ENCODE measurements around the gene CNPY4. TPM values are rescaled to one million over a fixed set of nuclear protein-coding genes. Genes with fewer than 3 reads are reported as not detected.

Gene CNPY4
- total RNA-seq, 2 experiments from 2014 or later, result 20.9 to 26.7 TPM

DNA sequence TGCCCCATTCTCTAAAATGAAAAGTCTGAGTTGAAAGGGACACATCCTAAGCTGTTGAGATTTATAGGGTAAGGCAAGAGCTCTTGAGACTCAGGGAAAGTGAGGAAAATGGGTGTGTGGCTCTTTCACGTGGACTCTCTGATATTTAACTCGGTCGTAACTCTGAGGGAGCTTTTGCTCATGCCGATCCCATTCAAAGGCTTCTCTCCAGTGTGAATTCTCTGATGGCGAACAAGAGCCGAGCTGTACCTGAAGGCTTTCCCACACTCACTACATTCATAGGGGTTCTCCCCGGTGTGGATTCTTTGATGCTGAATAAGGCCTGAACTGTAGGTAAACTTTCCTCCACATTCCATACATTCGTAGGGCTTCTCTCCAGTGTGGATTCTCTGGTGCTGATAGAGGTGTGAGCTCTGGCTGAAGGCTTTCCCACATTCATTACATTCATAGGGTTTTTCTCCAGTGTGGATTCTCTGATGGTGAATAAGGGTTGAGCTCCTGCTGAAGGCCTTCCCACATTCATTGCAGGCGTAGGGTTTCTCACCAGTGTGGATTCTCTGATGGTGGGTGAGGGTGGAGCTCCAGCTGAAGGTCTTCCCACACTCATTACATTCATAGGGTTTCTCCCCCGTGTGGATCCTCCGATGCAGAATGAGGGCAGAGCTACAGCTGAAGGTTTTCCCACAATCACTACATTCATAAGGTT is 48.3 kb upstream of the CNPY4 start:
- intact Hi-C loops (cut with micrococcal nuclease; ENCODE audit: unreplicated experiment), result no loop called here
- Histone ChIP-seq H3K4me2 (ENCODE audit: low read length) (no peak overlapping the region), H3K9me3 (ENCODE audit: low read length) (no peaks in the 10 kb centered on the region), H4K20me1 (ENCODE audit: insufficient read depth, low read length) (no peaks in the 10 kb centered on the region), H3K27ac (ENCODE audit: low read depth, low read length, poor library complexity, severe bottlenecking) (no peak overlapping the region), H3K36me3 (ENCODE audit: insufficient read depth, low read length) (peaks cover 66% of the 10 kb centered on the region), H2AFZ (ENCODE audit: low read length) (no peak overlapping the region), H3K9me2 (ENCODE audit: insufficient read depth, low read length) (no peaks in the 10 kb centered on the region), H3K4me1 (ENCODE audit: insufficient read depth, low read length, poor library complexity, severe bottlenecking) (no peaks in the 10 kb centered on the region), H3K79me2 (ENCODE audit: insufficient read depth, low read depth, low read length) (no peaks in the 10 kb centered on the region), H3K4me3 (ENCODE audit: low read depth, low read length, poor library complexity, severe bottlenecking) (no peak overlapping the region)
- ChIA-PET CTCF (ENCODE audit: unreplicated experiment) (no interaction called here), POLR2A (interaction anchor here (0.6 to 1.1 kb wide), 2 partner anchors 21 to 115 kb away, joined by 3 to 8 read pairs; no protein-coding TSS in a partner anchor)
- DNase-seq (ENCODE audit: low spot score), result no peak
- BruUV-seq (replicated peaks), result TSS peak; percentile 53
- no peak for TF ChIP-seq EZH2phosphoT487 (IDR thresholded peaks at IDR 0.05; ENCODE audit: borderline replicate concordance, low read depth, low read length)
- TF ChIP-seq, protein P1, sequence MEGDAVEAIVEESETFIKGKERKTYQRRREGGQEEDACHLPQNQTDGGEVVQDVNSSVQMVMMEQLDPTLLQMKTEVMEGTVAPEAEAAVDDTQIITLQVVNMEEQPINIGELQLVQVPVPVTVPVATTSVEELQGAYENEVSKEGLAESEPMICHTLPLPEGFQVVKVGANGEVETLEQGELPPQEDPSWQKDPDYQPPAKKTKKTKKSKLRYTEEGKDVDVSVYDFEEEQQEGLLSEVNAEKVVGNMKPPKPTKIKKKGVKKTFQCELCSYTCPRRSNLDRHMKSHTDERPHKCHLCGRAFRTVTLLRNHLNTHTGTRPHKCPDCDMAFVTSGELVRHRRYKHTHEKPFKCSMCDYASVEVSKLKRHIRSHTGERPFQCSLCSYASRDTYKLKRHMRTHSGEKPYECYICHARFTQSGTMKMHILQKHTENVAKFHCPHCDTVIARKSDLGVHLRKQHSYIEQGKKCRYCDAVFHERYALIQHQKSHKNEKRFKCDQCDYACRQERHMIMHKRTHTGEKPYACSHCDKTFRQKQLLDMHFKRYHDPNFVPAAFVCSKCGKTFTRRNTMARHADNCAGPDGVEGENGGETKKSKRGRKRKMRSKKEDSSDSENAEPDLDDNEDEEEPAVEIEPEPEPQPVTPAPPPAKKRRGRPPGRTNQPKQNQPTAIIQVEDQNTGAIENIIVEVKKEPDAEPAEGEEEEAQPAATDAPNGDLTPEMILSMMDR (conservative IDR thresholded peaks at IDR 0.05; ENCODE audit: low read length), result no peak

DNA sequence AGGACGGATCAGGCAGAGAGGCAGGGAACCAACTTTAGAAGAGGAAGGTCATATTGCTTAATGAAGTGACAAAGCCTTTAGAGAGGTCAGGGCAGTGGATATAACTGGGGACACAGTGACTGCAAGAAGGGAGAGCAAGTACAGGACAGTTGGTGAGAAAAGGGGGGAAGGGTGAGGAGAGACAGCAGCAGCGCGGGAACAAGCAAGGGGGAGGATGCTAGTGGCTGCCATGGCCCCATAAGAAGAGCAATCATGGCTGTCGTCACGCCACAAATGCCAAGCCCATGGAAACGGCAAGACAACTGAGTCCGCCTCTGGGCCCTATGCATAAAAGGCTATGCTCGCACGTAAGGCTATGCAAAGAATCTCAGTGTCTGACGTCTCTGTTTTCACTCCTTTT is 47.0 kb upstream of the CNPY4 start:
- ChIA-PET CTCF (ENCODE audit: unreplicated experiment) (no interaction called here), POLR2A (interaction anchor here (0.5 kb wide), 1 partner anchor 20 kb away, joined by 3 read pairs; no protein-coding TSS in a partner anchor)
- BruUV-seq (replicated peaks), result no TSS peak
- Histone ChIP-seq H3K4me3 (ENCODE audit: low read depth, low read length, poor library complexity, severe bottlenecking) (no peak overlapping the region), H3K9me3 (ENCODE audit: low read length) (no peaks in the 10 kb centered on the region), H3K36me3 (ENCODE audit: insufficient read depth, low read length) (peaks cover 73% of the 10 kb centered on the region), H3K27ac (ENCODE audit: low read depth, low read length, poor library complexity, severe bottlenecking) (no peak overlapping the region), H2AFZ (ENCODE audit: low read length) (no peak overlapping the region), H3K9me2 (ENCODE audit: insufficient read depth, low read length) (no peaks in the 10 kb centered on the region), H3K79me2 (ENCODE audit: insufficient read depth, low read depth, low read length) (no peaks in the 10 kb centered on the region), H3K4me2 (ENCODE audit: low read length) (no peak overlapping the region), H4K20me1 (ENCODE audit: insufficient read depth, low read length) (no peaks in the 10 kb centered on the region), H3K4me1 (ENCODE audit: insufficient read depth, low read length, poor library complexity, severe bottlenecking) (no peaks in the 10 kb centered on the region)
- intact Hi-C loops (cut with micrococcal nuclease; ENCODE audit: unreplicated experiment), result no loop called here
- no peak for TF ChIP-seq EZH2phosphoT487 (IDR thresholded peaks at IDR 0.05; ENCODE audit: borderline replicate concordance, low read depth, low read length)
- TF ChIP-seq, protein P1 (conservative IDR thresholded peaks at IDR 0.05; ENCODE audit: low read length), result no peak
- DNase-seq (ENCODE audit: low spot score), result no peak

- Histone ChIP-seq H2AFZ (ENCODE audit: low read length) (no peak overlapping the region), H3K4me2 (ENCODE audit: low read length) (no peak overlapping the region), H3K4me1 (ENCODE audit: insufficient read depth, low read length, poor library complexity, severe bottlenecking) (no peaks in the 10 kb centered on the region), H3K9me3 (ENCODE audit: low read length) (no peaks in the 10 kb centered on the region), H3K36me3 (ENCODE audit: insufficient read depth, low read length) (peaks cover 76% of the 10 kb centered on the region), H3K4me3 (ENCODE audit: low read depth, low read length, poor library complexity, severe bottlenecking) (no peak overlapping the region), H4K20me1 (ENCODE audit: insufficient read depth, low read length) (no peaks in the 10 kb centered on the region), H3K27ac (ENCODE audit: low read depth, low read length, poor library complexity, severe bottlenecking) (no peak overlapping the region), H3K79me2 (ENCODE audit: insufficient read depth, low read depth, low read length) (no peaks in the 10 kb centered on the region; the same call in 1 of the 2 replicates), H3K9me2 (ENCODE audit: insufficient read depth, low read length) (no peaks in the 10 kb centered on the region)
- DNase-seq (ENCODE audit: low spot score), result no peak
- ChIA-PET POLR2A (interaction anchor here (0.5 to 0.6 kb wide), 2 partner anchors 8 to 104 kb away, joined by 3 to 4 read pairs; no protein-coding TSS in a partner anchor), CTCF (ENCODE audit: unreplicated experiment) (no interaction called here)
- intact Hi-C loops (cut with micrococcal nuclease; ENCODE audit: unreplicated experiment), result no loop called here
- TF ChIP-seq EZH2phosphoT487 (IDR thresholded peaks at IDR 0.05; ENCODE audit: borderline replicate concordance, low read depth, low read length), result no peak
- TF ChIP-seq, protein P1 (conservative IDR thresholded peaks at IDR 0.05; ENCODE audit: low read length), result no peak
- no TSS peak for BruUV-seq (replicated peaks)
These were observed 44.6 kb upstream of the CNPY4 start for GRCh38 chr7:100074841-100075240.

All from OCI-LY7 (cell line).